Tibial nerve (tissue), 4 donors: ENCODE measurements around the gene PTPRG.

Experiments
- CTCF ChIP-seq, 5 experiments: fragments of 200-600 bp in 3 of 5; fragments of 450-650 bp in 2 of 5; sonication (generic) in 3 of 5; IDR thresholded peaks; one replicate each; pipeline ENCODE4 v1.5.1; 2016 to 2019; ENCODE audit warnings: antibody characterized with exemption in 5 of 5, mild to moderate bottlenecking in 3 of 5, moderate library complexity in 2 of 5
- EP300 ChIP-seq, 2 donors: sonication (generic); formaldehyde crosslinking; IDR thresholded peaks; one replicate each; pipeline ENCODE4 v1.6.1; 2017; ENCODE audit warnings: antibody characterized with exemption in 2 of 2, mild to moderate bottlenecking in 1 of 2
- POLR2A ChIP-seq, 2 donors: fragments of 450-650 bp; IDR thresholded peaks; one replicate each; pipeline ENCODE4 v1.6.1; 2017; ENCODE audit warnings: antibody characterized with exemption in 2 of 2, mild to moderate bottlenecking in 2 of 2, moderate library complexity in 2 of 2

- TF ChIP-seq CTCF (IDR thresholded peaks at IDR 0.05): no peak
- no peak for TF ChIP-seq EP300 (IDR thresholded peaks at IDR 0.05)
- TF ChIP-seq POLR2A (IDR thresholded peaks at IDR 0.05): no peak
Observed at GRCh38 chr3:62164196-62164595, 602.8 kb downstream of the PTPRG start.
